ENCODE measurements around the gene PTCH1.
A peak's percentile ranks its signal among the peaks of the same experiment; 100 is the strongest.

PTCH1 gene

DNA sequence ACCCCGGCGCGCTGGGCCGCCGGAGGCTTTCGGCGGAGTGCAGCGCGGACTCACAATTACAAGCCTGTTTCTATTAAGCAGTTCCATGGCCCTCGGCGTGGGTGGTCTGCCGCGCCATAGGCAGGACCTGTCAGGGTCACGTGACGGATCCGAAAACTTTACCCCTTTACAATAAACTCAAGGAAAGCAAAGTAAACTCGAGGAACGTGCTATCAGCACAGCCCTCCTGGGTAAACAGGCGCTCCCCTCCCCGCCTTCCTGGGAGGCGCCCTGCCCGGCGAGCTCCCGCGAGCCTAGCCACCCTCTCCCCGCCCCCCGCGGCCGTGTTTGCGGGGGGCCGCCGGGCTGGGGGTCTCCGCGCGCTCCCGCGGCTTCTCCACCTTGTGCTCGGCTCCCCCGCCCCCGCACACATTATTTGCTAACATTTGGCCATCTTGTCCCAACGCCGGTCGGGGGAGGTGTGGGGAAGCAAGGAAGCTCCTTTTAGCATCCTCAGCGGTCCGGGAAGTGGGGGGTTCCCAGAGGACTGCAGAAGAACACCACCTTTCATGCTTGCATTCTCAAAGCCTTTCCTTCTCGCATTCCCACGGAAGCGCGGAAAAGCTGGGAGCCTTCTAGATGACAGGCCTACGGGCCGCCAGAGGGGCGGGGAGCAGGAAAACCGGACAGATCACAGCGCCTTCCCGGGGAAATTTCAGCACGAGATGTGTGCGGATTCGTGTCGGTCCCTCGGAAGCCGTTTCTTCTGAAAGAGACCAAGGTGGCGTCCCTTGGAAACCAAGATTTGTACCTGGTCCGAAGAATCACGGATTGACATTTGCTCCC, at the start of gene PTCH1:
TSS of gene PTCH1 (minus strand) at position 238 of the 825 bp plus-strand sequence.
- H3K9me3 Mint-ChIP-seq: peaks cover 10% of the 10 kb centered on the region in 2 donors
- H3K4me3 Mint-ChIP-seq: peak within 1 kb of the TSS; percentile 97 to 100
- ATAC-seq: peak; percentile 61
- H3K27ac Mint-ChIP-seq: peak within 1 kb of the TSS; percentile 50 to 99
- H3K27me3 Mint-ChIP-seq: peaks cover 19% of the 10 kb centered on the region
- peak; percentile 43 to 54 for DNase-seq
- H3K4me1 Mint-ChIP-seq: peaks cover 41% of the 10 kb centered on the region

DNA sequence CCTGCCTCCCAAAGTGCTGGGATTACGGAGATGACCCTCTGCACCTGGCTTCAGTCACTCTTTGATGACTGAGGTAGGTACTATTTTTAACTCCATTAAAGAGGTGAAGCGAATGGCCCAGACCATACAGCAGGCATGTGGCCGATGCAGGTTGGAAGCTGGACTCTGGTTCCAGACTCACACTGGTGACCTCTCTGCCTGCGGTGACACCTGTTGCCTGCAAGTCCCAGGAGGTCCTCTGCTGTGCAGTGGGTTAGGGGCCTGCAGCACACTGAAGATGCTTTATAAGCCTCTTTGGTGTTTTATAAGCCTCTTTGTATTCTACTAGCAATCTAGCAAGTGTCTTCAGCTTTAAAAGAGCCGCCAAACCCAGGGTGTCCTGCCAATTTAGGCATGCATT, 49.2 kb upstream of the PTCH1 start:
- Mint-ChIP-seq H3K4me1 (peaks cover 11% of the 10 kb centered on the region), H3K4me3 (no peak overlapping the region), H3K27me3 (peaks cover 46% of the 10 kb centered on the region), H3K27ac (no peak overlapping the region), H3K9me3 (no peaks in the 10 kb centered on the region)
- DNase-seq: no peak
- no peak for ATAC-seq

DNA sequence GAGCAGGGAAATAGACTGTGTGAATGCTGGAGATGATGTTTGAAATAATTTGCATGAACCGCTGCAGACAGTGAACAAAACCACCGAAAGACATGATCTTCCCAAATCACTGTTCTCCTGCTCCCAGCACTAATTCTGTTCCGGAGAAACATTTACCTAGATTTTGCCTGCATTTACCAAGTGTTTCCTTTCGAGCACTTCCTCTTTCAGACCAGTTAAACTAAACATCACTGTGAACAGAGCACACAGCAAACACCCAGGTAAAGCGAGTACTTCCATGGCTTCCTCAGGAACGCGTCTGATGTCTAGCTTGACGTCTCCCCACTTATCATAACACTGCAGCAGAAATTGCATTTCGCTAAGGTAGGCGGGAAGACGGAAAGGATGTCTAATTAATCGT, 45.1 kb upstream of the PTCH1 start:
- no peak overlapping the region for H3K4me3 Mint-ChIP-seq
- H3K27ac Mint-ChIP-seq: no peak overlapping the region
- peaks cover 6 to 7% of the 10 kb centered on the region in 2 donors for H3K9me3 Mint-ChIP-seq
- ATAC-seq (no peak), DNase-seq (no peak)
- peaks cover 47% of the 10 kb centered on the region for H3K27me3 Mint-ChIP-seq
- no peaks in the 10 kb centered on the region for H3K4me1 Mint-ChIP-seq

DNA sequence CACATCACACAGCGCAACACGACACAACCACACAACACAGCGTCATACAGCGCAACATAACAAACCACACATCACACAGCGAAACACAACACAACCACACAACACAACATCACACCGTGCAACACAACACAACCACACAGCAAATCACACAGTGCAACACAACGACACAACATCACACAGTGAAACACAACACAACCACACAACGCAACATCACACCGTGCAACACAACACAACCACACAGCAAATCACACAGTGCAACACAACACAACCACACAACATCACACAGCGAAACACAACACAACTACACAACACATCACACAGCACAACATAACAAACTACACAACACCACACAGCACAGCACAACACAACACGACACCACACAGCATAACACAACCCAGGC, 40.4 kb upstream of the PTCH1 start:
- no peak for DNase-seq
- no peak overlapping the region for H3K27ac Mint-ChIP-seq
- H3K9me3 Mint-ChIP-seq: peaks cover 6 to 8% of the 10 kb centered on the region in 2 donors
- no peak overlapping the region for H3K4me3 Mint-ChIP-seq
- peaks cover 12% of the 10 kb centered on the region for H3K4me1 Mint-ChIP-seq
- no peak for ATAC-seq
- peaks cover 62% of the 10 kb centered on the region for H3K27me3 Mint-ChIP-seq

DNA sequence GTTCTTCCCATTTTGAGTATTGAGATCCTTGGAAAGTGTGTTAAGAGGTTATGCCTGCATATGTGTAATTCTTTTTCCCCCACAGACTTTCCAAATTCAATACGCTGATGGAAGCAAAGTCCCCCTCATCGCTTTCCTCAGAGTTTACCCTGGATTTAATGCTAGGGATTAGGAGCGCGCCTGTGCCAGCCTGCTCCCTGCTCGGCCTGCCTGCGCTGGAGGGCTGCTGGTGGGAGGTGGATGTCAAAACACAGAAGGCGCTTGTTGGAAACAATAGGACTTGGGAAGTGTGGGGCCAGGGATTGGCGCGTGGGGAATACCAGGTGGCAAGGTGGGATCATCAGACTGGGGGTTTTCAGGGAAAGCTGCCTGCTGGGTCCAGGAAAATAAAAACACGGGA, 39.8 kb upstream of the PTCH1 start:
- DNase-seq: no peak
- ATAC-seq: no peak
- peaks cover 15% of the 10 kb centered on the region for H3K4me1 Mint-ChIP-seq
- no peak overlapping the region for H3K4me3 Mint-ChIP-seq
- H3K9me3 Mint-ChIP-seq: peaks cover 6 to 8% of the 10 kb centered on the region in 2 donors
- H3K27ac Mint-ChIP-seq: no peak overlapping the region
- peaks cover 64% of the 10 kb centered on the region for H3K27me3 Mint-ChIP-seq

DNA sequence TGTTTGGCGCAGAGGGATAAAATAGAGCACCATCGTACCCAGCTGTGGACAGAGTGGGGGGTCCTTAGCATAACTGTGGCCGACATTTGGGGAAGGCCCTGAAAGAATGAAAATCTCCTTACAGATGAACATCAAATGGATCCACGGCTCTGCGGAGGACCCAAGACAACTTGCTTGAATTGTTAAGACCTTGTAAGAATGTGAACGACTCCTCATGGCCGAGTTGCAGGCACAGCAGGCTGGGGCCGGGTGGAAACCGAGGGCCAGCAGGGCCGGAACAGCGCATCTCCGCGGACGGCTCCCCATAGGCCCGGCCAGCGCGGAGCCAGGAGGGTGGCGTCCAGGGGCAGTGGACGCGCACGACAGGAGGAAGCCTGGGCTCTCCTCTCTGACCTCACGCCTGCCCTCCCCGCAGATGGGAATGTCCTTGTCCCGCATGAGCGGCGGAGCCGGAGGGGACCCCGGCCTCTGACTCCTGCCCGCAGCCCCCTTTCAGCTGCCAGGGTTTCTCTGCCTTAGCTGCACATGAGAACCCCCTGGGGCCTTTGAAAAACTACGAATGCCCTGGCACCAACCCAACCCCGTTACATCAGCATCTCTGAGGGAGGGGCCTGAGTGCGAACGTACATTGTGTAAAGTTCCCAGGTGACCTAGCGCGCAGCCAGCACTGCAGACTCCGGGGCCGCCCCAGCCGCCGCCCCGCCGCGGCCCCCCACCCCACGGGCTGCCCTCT, 36.2 kb upstream of the PTCH1 start:
- Mint-ChIP-seq H3K9me3 (peaks cover 6 to 8% of the 10 kb centered on the region in 2 donors), H3K4me3 (peak overlapping the region; percentile 76), H3K4me1 (peaks cover 18% of the 10 kb centered on the region), H3K27ac (peak overlapping the region; percentile 86 to 93), H3K27me3 (peaks cover 65% of the 10 kb centered on the region)
- ATAC-seq (peak; percentile 89), DNase-seq (peak; percentile 40 to 58)

DNA sequence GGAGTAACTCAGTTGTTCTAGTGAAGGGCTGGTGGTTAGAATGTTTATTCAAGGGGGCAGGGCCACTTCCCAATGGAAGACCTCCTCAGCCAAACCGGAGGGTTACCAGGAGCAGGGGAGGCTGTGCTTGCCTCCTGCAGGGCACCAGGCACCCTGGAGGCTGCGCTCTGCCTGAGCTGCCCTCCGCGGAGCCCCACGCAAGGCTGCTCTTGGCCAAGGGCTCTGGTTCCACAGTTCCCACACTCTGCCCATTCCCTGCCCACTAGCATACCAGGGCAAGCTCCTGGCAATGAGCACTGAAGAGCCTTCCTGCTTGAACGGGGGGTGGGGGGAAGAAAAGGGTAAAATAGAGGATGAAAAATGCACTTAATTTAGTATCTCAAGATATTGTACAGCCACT, 35.5 kb upstream of the PTCH1 start:
- no peak overlapping the region for H3K27ac Mint-ChIP-seq
- H3K27me3 Mint-ChIP-seq: peaks cover 61% of the 10 kb centered on the region
- peaks cover 18% of the 10 kb centered on the region for H3K4me1 Mint-ChIP-seq
- ATAC-seq (no peak), DNase-seq (no peak)
- H3K9me3 Mint-ChIP-seq: peaks cover 4 to 5% of the 10 kb centered on the region in 2 donors
- peak overlapping the region in 1 of 2 donors; percentile 76 for H3K4me3 Mint-ChIP-seq

DNA sequence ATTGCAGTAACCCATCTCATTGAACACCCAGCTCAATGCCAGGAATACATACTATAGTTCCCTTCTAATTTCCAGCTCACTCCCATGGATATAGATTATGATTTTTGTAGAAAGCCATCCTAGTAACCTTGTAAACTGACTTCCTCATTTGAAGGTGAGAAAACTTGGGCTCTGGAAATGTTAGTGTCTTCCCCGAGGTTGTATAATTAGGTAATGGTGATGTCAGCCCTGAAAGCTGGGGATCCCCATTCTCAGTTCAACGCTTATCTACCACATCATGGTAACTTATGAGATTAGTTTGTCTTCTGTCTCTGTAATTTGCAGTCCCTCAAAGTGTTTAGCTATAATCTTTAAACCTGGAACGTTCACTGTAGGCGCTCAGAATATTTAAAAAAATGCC, 34.6 kb upstream of the PTCH1 start:
- H3K27me3 Mint-ChIP-seq: peaks cover 53% of the 10 kb centered on the region

DNA sequence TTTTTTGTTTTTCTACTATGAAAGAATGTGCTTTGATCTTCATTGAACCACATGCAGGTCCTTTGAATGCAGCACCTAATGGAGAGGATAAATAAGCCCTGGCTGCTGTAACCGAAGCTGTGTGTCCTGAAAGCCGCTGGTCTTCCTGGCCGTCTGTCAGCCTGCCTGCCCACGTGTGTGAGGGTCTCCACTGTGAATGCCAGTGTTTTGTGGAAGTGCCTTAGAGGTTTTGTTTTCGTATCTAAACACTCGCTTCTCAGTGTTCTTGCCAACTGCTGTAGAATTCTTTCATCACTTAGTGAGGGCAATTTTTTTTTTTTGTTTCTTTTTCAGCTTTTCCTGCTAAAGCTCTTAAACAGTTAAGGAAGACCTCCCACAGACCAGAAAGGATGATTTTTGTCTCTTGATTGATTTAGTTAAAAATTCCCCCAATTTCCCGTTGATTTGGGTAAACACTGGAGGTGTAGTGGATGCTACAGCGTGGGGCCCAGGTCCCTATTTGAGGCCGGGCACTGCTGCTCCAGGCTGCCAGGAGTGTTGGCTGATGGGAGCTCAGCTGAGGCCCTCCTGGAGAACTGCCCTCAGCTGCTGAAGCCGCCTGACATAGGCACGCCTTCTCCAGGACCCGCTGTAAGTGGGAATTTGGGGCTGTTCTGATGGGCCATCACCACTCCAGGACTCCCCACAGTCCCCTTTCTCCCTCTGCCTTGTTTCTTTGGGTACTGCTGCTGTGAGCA, 29.2 kb upstream of the PTCH1 start:
- no peak overlapping the region for H3K27ac Mint-ChIP-seq
- H3K9me3 Mint-ChIP-seq: no peaks in the 10 kb centered on the region
- no peak overlapping the region for H3K4me3 Mint-ChIP-seq
- DNase-seq (no peak), ATAC-seq (no peak)
- H3K27me3 Mint-ChIP-seq: peaks cover 19% of the 10 kb centered on the region
- H3K4me1 Mint-ChIP-seq: no peaks in the 10 kb centered on the region

More for the DNA sequence above, 34.6 kb upstream of the PTCH1 start:
- DNase-seq (no peak), ATAC-seq (peak; percentile 57)
- H3K27ac Mint-ChIP-seq: no peak overlapping the region
- H3K9me3 Mint-ChIP-seq: no peaks in the 10 kb centered on the region
- H3K4me1 Mint-ChIP-seq: peaks cover 18% of the 10 kb centered on the region
- no peak overlapping the region for H3K4me3 Mint-ChIP-seq

DNA sequence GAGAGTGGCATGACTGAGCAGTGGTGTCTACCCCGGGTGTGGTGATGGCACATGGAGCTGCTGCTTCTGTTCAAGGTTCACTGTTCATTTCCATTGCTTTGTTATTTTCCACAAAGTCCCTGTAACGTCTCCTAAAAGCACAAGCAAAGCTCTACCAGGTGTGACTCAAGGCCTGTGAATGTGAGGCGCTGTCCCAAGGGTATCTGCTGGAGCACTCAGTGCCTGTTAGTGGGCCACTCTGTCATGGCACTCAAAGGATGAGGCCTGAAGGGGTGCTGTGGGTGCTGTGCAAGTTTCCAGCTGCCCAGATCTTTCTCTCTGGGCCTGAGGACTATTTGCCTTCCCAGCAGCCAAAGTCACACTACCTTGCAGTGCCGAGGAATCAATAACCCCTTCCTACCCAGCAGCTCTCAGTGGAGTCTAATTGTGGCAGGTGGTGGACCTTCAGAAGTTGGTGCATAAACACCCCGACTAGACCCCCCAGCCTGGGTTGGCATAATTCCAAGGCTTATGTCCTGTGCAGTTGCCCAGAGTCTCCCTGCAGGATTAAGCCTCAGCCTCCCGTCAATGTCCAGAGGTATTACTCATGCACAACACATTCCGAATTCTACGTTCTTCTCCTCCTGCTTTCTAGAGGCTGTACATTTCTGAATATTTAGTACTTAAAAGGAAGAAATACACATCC, 17.4 kb upstream of the PTCH1 start:
- Mint-ChIP-seq H3K27me3 (peaks cover 13% of the 10 kb centered on the region), H3K9me3 (no peaks in the 10 kb centered on the region), H3K27ac (peak overlapping the region in 1 of 2 donors; percentile 79), H3K4me1 (no peaks in the 10 kb centered on the region), H3K4me3 (no peak overlapping the region)
- DNase-seq: no peak
- ATAC-seq: no peak

DNA sequence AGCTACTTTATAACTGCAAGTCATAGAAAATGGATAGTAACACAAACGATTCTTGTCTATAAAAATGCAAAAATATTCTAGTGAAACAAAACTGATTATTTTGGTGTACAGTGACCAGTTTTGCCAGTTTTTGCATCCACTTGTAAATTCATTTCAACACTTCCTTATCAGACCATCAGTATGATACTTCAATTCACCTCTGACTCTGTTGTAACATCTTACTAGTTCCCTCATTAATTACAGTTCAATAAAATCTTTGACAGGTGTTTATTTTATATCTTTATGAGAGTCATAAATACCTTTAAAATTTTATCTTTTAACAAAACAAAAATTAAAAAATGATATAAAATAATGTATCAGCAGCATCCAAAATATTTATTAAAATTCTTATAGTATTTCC, 13.1 kb upstream of the PTCH1 start:
- Mint-ChIP-seq H3K27me3 (peaks cover 37% of the 10 kb centered on the region), H3K4me3 (no peak overlapping the region), H3K9me3 (no peaks in the 10 kb centered on the region), H3K27ac (no peak overlapping the region), H3K4me1 (no peaks in the 10 kb centered on the region)
- DNase-seq: no peak
- ATAC-seq: no peak

DNA sequence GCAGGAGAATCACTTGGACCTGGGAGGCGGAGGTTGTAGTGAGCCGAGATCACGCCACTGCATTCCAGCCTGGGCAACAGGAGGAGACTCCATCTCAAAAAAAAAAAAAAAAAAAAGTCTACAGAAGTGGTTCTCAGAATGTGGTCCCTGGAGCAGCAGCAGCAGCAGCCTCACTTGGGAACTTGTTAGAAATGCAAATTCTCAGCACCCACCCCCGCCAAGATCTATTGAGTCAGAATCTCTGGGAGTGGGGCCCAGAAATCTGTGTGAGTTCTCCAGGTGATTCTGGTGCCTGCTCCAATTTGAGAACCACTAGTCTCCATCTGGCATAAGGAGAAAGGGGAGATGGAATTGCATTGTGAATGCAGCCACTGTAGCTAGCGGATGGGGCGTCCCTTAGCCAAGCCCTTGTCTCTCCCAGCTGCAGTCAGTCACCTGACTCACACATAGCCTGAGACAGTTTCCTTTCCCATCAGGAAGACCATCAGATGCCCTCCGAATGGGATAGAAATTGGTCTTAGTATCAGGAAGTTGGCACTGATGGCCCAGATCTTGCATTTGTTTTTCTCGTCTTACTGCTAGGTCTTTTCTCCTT, 12.2 kb upstream of the PTCH1 start:
- Mint-ChIP-seq H3K4me3 (no peak overlapping the region), H3K27me3 (peaks cover 37% of the 10 kb centered on the region), H3K9me3 (no peaks in the 10 kb centered on the region), H3K4me1 (no peaks in the 10 kb centered on the region), H3K27ac (no peak overlapping the region)
- DNase-seq (no peak), ATAC-seq (no peak)

DNA sequence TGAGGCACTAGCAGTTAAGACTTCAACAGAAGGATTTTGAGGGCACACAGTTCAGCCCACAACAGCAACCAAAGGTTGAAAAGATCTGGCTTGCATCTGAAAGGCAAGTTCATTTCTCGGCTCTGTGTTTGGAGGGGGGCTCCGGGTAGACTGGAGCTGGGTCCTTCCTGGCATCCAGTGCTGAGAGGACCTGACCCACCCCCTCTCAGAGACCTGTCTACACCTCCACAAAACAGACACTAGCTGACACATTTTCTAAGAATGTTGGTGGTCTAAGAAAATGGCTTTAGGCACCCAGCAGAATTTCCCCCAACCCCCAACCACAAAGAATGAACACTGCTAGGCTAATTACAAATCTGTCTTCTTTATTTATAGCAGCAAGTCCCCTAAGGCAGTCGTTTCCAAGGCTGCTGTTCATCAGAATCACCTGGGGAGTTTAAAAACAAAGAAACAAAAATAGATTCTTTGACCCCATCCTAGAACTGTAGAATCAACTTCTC, 6.2 kb upstream of the PTCH1 start:
- Mint-ChIP-seq H3K4me1 (no peaks in the 10 kb centered on the region), H3K27me3 (peaks cover 16% of the 10 kb centered on the region), H3K27ac (no peak overlapping the region), H3K9me3 (peaks cover 10% of the 10 kb centered on the region in 2 donors), H3K4me3 (no peak overlapping the region)
- ATAC-seq (no peak), DNase-seq (no peak)

DNA sequence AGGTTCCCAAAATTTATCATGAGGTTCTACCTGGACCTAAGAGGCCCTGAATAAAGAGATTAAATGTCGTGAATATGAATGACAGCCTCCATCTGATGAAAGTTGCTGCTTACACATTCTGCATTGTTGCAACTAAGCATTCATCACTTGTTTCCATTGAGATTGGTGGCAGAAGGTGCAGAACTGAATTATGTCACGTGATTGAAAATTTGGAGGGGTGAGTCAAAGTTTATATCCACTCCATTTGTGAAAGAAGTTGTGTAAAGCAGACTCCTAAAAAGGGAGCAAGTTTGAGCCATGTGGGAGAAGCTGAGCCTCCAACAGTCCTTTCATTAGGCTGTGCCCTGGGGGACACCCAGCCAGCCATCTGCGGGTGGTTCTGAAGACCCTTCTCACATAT, 4.9 kb upstream of the PTCH1 start:
- peaks cover 7% of the 10 kb centered on the region for H3K27me3 Mint-ChIP-seq
- no peak overlapping the region for H3K4me3 Mint-ChIP-seq
- no peak for ATAC-seq

More for the DNA sequence above, 4.9 kb upstream of the PTCH1 start:
- no peak overlapping the region for H3K27ac Mint-ChIP-seq
- peaks cover 2% of the 10 kb centered on the region for H3K4me1 Mint-ChIP-seq
- no peak for DNase-seq
- peaks cover 10% of the 10 kb centered on the region in 2 donors for H3K9me3 Mint-ChIP-seq

Data from stimulated activated naive CD8-positive, alpha-beta T cell treated with anti-CD3 and anti-CD28 coated beads, Interleukin-15, amount 100 ng/mL, for 72 hours (primary cell).